OCI-LY7 (cell line): ENCODE results near the gene SLC6A15. TPM values are rescaled to one million over a fixed set of nuclear protein-coding genes. Genes with fewer than 3 reads are reported as not detected.
A peak's percentile ranks its signal among the peaks of the same experiment; 100 is the strongest.

Source experiments
- BruUV-seq: library from RNA; stranded (reverse); fragments of 400-500 nt; replicated peaks from 2 replicates; lab custom pipeline; 2021; lab: Mats Ljungman, UMichigan
- CTCF ChIA-PET: fragments of 300-600 bp; sonication (Branson Sonifier 250); formaldehyde crosslinking; loops from one replicate; lab custom pipeline; 2022; ENCODE audit warnings: antibody characterized with exemption; ENCODE audit not compliant: unreplicated experiment; lab: Charles Lee
- POLR2A ChIA-PET: fragments of 300-600 bp; sonication (Branson Sonifier 250); formaldehyde crosslinking; loops from one replicate; lab custom pipeline; 2022; ENCODE audit warnings: antibody characterized with exemption; lab: Charles Lee
- DNase-seq: peaks from one replicate; pipeline ENCODE4 v3.0.0-alpha.2; 2015; ENCODE audit warnings: low spot score
- H2AFZ ChIP-seq: fragments of 200-600 bp; sonication (generic), shearing (Covaris generic); 2 replicates; pipeline ENCODE4 v1.6.1; 2014; ENCODE audit warnings: mild to moderate bottlenecking, antibody characterized with exemption, low read length, moderate library complexity
- H3K27ac ChIP-seq: fragments of 200-600 bp; sonication (generic); 2 replicates; pipeline ENCODE4 v1.5.1; 2014; ENCODE audit warnings: mixed run types, low read depth, mild to moderate bottlenecking, moderate library complexity, low read length, inconsistent platforms; ENCODE audit not compliant: poor library complexity, severe bottlenecking
- H3K36me3 ChIP-seq: fragments of 200-600 bp; sonication (generic); 2 replicates; pipeline ENCODE4 v1.6.1; 2014; ENCODE audit warnings: mild to moderate bottlenecking, antibody characterized with exemption, low read length, moderate library complexity, mixed read lengths; ENCODE audit not compliant: insufficient read depth
- H3K4me1 ChIP-seq: fragments of 200-600 bp; sonication (generic); 2 replicates; pipeline ENCODE4 v1.5.1; 2014; ENCODE audit warnings: mild to moderate bottlenecking, low read length; ENCODE audit not compliant: insufficient read depth, poor library complexity, severe bottlenecking
- H3K4me2 ChIP-seq: fragments of 200-600 bp; sonication (generic); 2 replicates; pipeline ENCODE4 v1.6.1; 2014; ENCODE audit warnings: mild to moderate bottlenecking, low read length
- H3K4me3 ChIP-seq: fragments of 200-600 bp; sonication (generic); 2 replicates; pipeline ENCODE4 v1.5.1; 2014; ENCODE audit warnings: mild to moderate bottlenecking, low read depth, low read length; ENCODE audit not compliant: poor library complexity, severe bottlenecking
- H3K79me2 ChIP-seq: fragments of 200-600 bp; sonication (generic); 2 replicates; pipeline ENCODE4 v1.6.1; 2016; ENCODE audit warnings: low read depth, mild to moderate bottlenecking, low read length, moderate library complexity, mixed read lengths; ENCODE audit not compliant: insufficient read depth
- H3K9me2 ChIP-seq: fragments of 200-600 bp; sonication (generic); 2 replicates; pipeline ENCODE4 v1.6.1; 2016; ENCODE audit warnings: mild to moderate bottlenecking, low read length, mixed read lengths; ENCODE audit not compliant: insufficient read depth
- H3K9me3 ChIP-seq: fragments of 200-600 bp; sonication (generic); 2 replicates; pipeline ENCODE4 v1.6.1; 2014; ENCODE audit warnings: mild to moderate bottlenecking, mixed run types, low read length, mixed read lengths
- H4K20me1 ChIP-seq: fragments of 200-600 bp; sonication (generic); 2 replicates; pipeline ENCODE4 v1.6.1; 2014; ENCODE audit warnings: mild to moderate bottlenecking, antibody characterized with exemption, low read length, moderate library complexity, mixed read lengths; ENCODE audit not compliant: insufficient read depth
- EZH2phosphoT487 ChIP-seq: fragments of 200-600 bp; sonication (generic); IDR thresholded peaks from 2 replicates; pipeline ENCODE4 v1.6.1; 2018; ENCODE audit warnings: low read depth, borderline replicate concordance, mild to moderate bottlenecking, mixed run types, antibody characterized with exemption, low read length, moderate library complexity, mixed read lengths
- intact Hi-C: fragments of 100-400 bp; cut with micrococcal nuclease; formaldehyde crosslinking; loops from one replicate; pipeline ENCODE4 v1.10.0; 2022; ENCODE audit not compliant: unreplicated experiment
- total RNA-seq, 2 experiments: library from RNA; depleted of rRNA in 1 of 2; stranded (reverse); fragments of >200 nt in 1 of 2; shearing (Covaris generic) in 1 of 2; gene quantifications; 2 replicates each; pipeline ENCODE4 v1.2.3, GENCODE V29; 2014 to 2022
- TF ChIP-seq, protein P1 (sequence below): fragments of 200-600 bp; sonication (generic); conservative IDR thresholded peaks from 2 replicates; pipeline ENCODE4 v1.5.1; 2014; ENCODE audit warnings: mild to moderate bottlenecking, antibody characterized with exemption, low read length, moderate library complexity, mixed read lengths

Gene SLC6A15
- total RNA-seq, 2 experiments from 2014 or later, result not detected

DNA sequence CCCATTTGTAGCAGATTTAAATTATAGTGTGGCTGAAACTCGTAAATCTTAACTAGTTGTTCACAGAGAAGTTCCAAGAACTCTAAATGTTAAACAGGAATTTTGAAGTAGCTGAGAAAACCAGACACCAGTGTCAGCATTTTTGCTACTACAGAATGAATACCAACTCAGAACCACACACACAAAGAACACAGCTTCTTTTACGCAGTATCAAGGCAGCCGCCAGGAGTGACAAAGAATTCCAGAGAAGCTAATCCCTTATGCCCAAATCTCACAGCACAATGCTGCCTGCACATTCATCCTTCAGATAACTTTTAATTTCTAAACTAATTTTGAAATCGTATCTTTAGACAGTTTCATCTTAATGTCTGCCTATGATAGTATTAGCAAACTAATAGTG lies 37.4 kb downstream of the SLC6A15 start:
- intact Hi-C loops, result no loop called here
- CTCF ChIA-PET, result no interaction called here
- BruUV-seq, result no TSS peak
- POLR2A ChIA-PET, result no interaction called here
- TF ChIP-seq EZH2phosphoT487, result no peak
- TF ChIP-seq, protein P1, sequence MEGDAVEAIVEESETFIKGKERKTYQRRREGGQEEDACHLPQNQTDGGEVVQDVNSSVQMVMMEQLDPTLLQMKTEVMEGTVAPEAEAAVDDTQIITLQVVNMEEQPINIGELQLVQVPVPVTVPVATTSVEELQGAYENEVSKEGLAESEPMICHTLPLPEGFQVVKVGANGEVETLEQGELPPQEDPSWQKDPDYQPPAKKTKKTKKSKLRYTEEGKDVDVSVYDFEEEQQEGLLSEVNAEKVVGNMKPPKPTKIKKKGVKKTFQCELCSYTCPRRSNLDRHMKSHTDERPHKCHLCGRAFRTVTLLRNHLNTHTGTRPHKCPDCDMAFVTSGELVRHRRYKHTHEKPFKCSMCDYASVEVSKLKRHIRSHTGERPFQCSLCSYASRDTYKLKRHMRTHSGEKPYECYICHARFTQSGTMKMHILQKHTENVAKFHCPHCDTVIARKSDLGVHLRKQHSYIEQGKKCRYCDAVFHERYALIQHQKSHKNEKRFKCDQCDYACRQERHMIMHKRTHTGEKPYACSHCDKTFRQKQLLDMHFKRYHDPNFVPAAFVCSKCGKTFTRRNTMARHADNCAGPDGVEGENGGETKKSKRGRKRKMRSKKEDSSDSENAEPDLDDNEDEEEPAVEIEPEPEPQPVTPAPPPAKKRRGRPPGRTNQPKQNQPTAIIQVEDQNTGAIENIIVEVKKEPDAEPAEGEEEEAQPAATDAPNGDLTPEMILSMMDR, result no peak
- no peak overlapping the region for H3K4me2 ChIP-seq
- H3K9me3 ChIP-seq, result no peaks in the 10 kb centered on the region
- H2AFZ ChIP-seq, result no peak overlapping the region
- H3K36me3 ChIP-seq, result no peaks in the 10 kb centered on the region
- H3K4me3 ChIP-seq, result no peak overlapping the region
- H4K20me1 ChIP-seq, result no peaks in the 10 kb centered on the region
- no peaks in the 10 kb centered on the region for H3K9me2 ChIP-seq
- H3K27ac ChIP-seq, result no peak overlapping the region
- no peak for DNase-seq
- H3K4me1 ChIP-seq, result no peaks in the 10 kb centered on the region
- H3K79me2 ChIP-seq, result no peaks in the 10 kb centered on the region

DNA sequence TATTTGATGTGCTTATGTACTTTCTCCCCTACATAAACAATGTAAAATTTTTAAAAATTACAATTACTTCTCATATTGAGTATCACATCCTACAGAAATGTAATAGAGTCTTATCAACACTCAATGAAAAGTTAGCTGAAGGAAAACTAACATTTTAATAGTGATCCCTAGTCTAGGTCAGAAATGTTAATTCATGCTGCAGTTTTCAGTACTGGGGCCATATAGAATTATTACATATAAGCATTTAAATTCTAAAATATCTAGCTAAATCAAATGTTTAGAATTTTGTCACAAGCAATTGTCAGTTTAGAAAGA lies 37.8 kb downstream of the SLC6A15 start:
- intact Hi-C loops, result loop anchor here (1.0 kb wide), 1 partner anchor 155 kb away; no protein-coding TSS in a partner anchor
- H3K79me2 ChIP-seq, result no peaks in the 10 kb centered on the region
- no peak for DNase-seq
- no peaks in the 10 kb centered on the region for H3K9me3 ChIP-seq
- H3K9me2 ChIP-seq, result no peaks in the 10 kb centered on the region
- BruUV-seq, result no TSS peak
- no peak overlapping the region for H3K27ac ChIP-seq
- ChIA-PET CTCF (no interaction called here), POLR2A (no interaction called here)
- no peak overlapping the region for H3K4me3 ChIP-seq
- no peak overlapping the region for H2AFZ ChIP-seq
- H3K36me3 ChIP-seq, result no peaks in the 10 kb centered on the region
- no peaks in the 10 kb centered on the region for H4K20me1 ChIP-seq
- no peaks in the 10 kb centered on the region for H3K4me1 ChIP-seq
- H3K4me2 ChIP-seq, result no peak overlapping the region
- TF ChIP-seq, protein P1, result peak; percentile 20
- TF ChIP-seq EZH2phosphoT487, result no peak

DNA sequence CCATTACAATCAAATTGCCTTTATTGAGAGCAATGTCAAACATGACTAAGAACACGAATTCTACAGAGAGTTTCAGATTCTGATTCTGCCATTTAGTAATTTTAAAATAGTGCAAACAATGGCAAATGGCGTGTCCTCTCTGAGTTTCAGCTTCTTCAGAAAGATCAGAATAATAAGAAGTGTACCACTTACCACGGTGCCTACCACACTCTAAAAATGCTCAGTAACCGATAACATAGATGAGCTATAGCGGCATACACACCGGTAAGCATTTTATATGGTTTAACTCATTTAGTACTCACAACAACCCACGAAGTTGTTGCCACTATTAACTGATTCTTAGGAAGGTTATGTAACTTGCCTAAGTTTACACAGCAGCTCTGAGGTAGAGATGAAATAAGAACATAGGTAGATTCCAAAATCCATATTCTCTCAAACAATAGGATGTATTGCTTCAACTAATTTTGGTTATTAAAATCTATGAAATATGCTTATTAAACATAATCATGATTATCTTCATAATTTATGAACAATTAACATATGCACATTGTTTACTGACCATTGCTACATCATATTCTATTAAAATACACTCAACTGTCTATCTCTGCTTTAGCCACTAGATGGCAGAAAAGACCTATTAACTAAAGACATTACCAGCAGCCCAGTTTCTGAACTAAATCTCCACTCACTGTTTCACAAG lies 38.3 kb downstream of the SLC6A15 start:
- no peaks in the 10 kb centered on the region for H4K20me1 ChIP-seq
- TF ChIP-seq, protein P1, result peak; percentile 91
- TF ChIP-seq EZH2phosphoT487, result no peak
- H3K4me1 ChIP-seq, result no peaks in the 10 kb centered on the region
- no peak overlapping the region for H3K27ac ChIP-seq
- no peak overlapping the region for H3K4me2 ChIP-seq
- H3K9me2 ChIP-seq, result no peaks in the 10 kb centered on the region
- ChIA-PET POLR2A (no interaction called here), CTCF (no interaction called here)
- intact Hi-C loops, result loop anchor here (1.0 kb wide), 1 partner anchor 155 kb away; no protein-coding TSS in a partner anchor
- H3K36me3 ChIP-seq, result no peaks in the 10 kb centered on the region
- DNase-seq, result peak; percentile 60
- no peak overlapping the region for H2AFZ ChIP-seq
- no TSS peak for BruUV-seq
- H3K4me3 ChIP-seq, result no peak overlapping the region
- H3K79me2 ChIP-seq, result no peaks in the 10 kb centered on the region
- H3K9me3 ChIP-seq, result no peaks in the 10 kb centered on the region
